C4-2B (cell line): ENCODE results near the gene NAB1.

ENCODE experiments used
- H3K27ac ChIP-seq: fragments of 450-650 bp; 2 replicates; pipeline ENCODE4 v1.5.1; 2017
- ZFX ChIP-seq: fragments of 450-650 bp; IDR thresholded peaks from 2 replicates; pipeline ENCODE4 v1.6.1; 2017
- TF ChIP-seq, protein P1 (sequence below): fragments of 450-650 bp; conservative IDR thresholded peaks from 2 replicates; pipeline ENCODE4 v1.5.1; 2017; ENCODE audit warnings: mild to moderate bottlenecking

The NAB1 gene

DNA sequence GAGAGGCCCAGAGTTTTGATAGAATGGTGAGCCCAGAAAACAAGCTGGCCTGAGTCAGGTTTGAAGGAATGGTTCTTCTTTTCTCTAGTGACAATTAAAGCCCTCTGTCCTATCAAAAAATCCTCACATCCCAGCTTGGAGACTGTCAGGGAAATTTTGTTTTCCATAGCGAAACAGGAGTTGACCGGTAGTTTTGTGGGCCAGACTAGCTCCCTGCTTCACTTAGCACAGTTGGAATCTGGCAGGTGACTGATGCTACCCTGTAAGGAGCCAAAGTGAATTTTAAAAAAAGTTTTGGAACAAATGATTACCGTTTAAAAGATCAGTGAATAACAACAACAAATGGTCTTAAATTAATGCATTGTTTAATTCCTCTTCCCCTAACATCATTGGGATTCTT lies 6.7 kb downstream of the NAB1 start:
- H3K27ac ChIP-seq: no peak overlapping the region
- no peak for TF ChIP-seq ZFX
- TF ChIP-seq, protein P1, sequence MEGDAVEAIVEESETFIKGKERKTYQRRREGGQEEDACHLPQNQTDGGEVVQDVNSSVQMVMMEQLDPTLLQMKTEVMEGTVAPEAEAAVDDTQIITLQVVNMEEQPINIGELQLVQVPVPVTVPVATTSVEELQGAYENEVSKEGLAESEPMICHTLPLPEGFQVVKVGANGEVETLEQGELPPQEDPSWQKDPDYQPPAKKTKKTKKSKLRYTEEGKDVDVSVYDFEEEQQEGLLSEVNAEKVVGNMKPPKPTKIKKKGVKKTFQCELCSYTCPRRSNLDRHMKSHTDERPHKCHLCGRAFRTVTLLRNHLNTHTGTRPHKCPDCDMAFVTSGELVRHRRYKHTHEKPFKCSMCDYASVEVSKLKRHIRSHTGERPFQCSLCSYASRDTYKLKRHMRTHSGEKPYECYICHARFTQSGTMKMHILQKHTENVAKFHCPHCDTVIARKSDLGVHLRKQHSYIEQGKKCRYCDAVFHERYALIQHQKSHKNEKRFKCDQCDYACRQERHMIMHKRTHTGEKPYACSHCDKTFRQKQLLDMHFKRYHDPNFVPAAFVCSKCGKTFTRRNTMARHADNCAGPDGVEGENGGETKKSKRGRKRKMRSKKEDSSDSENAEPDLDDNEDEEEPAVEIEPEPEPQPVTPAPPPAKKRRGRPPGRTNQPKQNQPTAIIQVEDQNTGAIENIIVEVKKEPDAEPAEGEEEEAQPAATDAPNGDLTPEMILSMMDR: no peak

DNA sequence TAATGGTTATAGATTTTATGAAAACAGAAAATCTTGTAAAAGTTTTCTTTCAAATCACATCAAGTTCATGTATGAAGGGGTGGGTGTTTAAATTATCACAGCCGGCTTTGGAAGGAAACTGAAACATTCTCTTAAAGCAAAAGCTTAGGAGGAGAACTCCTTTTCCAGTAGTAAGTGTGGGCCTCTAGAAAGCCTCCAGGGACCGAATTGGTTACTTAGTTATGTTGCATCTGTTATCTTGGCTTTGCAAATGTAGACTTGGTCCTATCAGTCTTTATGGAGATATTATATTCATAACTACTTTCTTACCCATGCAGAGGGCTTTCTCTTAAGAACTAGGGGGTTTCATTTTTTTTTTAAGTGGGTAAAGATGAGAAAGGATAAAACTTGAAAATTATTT lies 7.4 kb downstream of the NAB1 start:
- TF ChIP-seq ZFX: no peak
- TF ChIP-seq, protein P1: no peak
- H3K27ac ChIP-seq: no peak overlapping the region

DNA sequence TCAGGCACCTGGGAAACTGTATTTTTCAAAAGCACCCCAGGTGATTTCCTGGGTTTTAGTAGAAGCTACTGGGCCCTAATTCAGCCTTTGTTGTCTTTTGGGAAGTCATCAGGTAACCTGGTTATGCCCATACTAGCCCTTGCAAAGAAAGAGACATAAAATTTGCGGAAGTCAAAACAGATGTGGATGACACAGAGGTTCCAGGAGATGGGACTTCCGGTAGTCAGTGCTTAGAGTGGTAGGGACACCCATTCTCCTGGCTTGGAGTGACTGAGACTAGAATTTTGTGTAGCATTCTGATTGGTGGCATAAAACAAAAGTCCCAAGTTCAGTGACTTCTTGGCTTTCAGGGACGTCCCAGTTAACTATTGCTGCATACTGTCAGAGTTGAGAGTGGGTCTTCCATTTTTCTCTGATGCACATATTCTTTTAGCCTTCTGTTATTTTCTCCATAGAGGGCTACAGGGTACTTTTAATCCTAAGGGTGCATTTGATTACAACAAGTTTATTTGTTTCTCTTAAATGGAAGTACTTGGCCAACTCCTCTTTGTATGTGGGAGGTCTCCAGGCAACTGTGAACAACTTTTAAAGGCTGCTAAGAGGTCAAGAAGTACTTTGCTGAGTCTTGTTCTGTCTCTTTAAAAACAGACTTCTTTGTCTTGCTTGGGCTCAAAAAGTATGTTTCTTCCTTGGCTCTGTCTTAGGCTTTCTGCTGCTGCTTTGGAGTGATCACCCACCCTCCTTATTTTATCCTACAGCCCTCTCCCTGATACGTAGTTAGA lies 8.8 kb downstream of the NAB1 start:
- TF ChIP-seq ZFX: no peak
- TF ChIP-seq, protein P1: no peak
- H3K27ac ChIP-seq: no peak overlapping the region

GRCh38 chr2:190659553-190659952 lies 10.7 kb downstream of the NAB1 start:
- H3K27ac ChIP-seq: no peak overlapping the region
- TF ChIP-seq, protein P1: no peak
- no peak for TF ChIP-seq ZFX

GRCh38 chr2:190662754-190663153 lies 13.9 kb downstream of the NAB1 start:
- H3K27ac ChIP-seq: no peak overlapping the region
- TF ChIP-seq, protein P1: no peak
- TF ChIP-seq ZFX: no peak

DNA sequence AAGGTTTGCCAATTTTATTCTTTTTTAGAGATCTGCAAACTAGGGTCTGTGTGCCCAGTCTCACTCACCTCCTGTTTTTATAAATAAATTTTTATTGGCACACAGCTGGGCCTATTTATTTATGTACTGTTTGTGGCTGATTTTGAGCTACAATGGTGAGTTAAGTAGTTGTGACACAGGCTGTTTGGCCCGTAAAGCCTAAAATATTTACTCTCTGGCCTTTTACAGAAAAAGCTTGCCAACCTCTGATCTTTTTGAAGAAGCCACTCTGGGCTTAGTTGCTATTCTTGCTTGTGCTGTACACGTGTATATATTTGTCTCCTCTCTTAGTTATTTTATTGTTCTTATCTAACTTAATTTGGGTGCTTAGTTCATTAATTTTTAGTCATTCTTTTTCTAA lies 14.5 kb downstream of the NAB1 start:
- TF ChIP-seq, protein P1: no peak
- TF ChIP-seq ZFX: no peak
- H3K27ac ChIP-seq: no peak overlapping the region

DNA sequence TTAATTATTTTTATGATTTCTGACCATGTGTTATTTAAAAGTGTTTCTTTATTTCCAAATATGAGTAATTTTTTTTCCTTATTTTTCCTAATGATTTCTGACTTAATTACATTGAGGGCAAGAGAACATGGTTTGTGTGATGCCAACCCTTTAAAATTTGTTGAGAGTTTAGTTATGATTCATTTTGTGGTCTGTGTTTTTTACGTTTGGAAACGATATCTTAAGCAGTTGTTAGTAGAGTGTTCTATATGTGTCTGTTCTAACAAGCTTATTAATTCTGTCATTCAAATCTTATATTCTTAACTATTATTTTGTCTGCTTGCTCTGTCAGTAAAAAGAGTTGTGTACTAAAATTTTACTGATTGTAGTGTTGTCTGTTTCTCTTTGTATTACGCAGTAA lies 15.0 kb downstream of the NAB1 start:
- H3K27ac ChIP-seq: no peak overlapping the region
- no peak for TF ChIP-seq ZFX
- TF ChIP-seq, protein P1: no peak
